Ishikawa (cell line): Measurements from ENCODE around the gene LPAR1.

ENCODE experiments used
- CEBPB ChIP-seq: IDR thresholded peaks from 2 replicates; pipeline ENCODE4 v1.6.1; 2012
- CREB1 ChIP-seq: IDR thresholded peaks from 2 replicates; pipeline ENCODE4 v1.6.1; 2012; ENCODE audit warnings: low read depth
- EGR1 ChIP-seq: IDR thresholded peaks from 2 replicates; pipeline ENCODE4 v1.6.1; 2012
- EP300 ChIP-seq: IDR thresholded peaks from 2 replicates; pipeline ENCODE4 v1.6.1; 2012; ENCODE audit warnings: borderline replicate concordance
- FOXM1 ChIP-seq: IDR thresholded peaks from 2 replicates; pipeline ENCODE4 v1.6.1; 2012; ENCODE audit warnings: low read depth, borderline replicate concordance
- NFIC ChIP-seq: IDR thresholded peaks from 2 replicates; pipeline ENCODE4 v1.6.1; 2012
- RAD21 ChIP-seq: IDR thresholded peaks from 2 replicates; pipeline ENCODE4 v1.6.1; 2012; ENCODE audit warnings: low read depth
- TAF1 ChIP-seq: IDR thresholded peaks from 2 replicates; pipeline ENCODE4 v1.6.1; 2012; ENCODE audit warnings: low read depth, mild to moderate bottlenecking
- TCF12 ChIP-seq: IDR thresholded peaks from 2 replicates; pipeline ENCODE4 v1.6.1; 2012; ENCODE audit warnings: low read depth
- TEAD4 ChIP-seq: IDR thresholded peaks from 2 replicates; pipeline ENCODE4 v1.6.1; 2012
- YY1 ChIP-seq: IDR thresholded peaks from 2 replicates; pipeline ENCODE4 v1.6.1; 2012; ENCODE audit warnings: low read depth
- ZBTB7A ChIP-seq: IDR thresholded peaks from 2 replicates; pipeline ENCODE4 v1.6.1; 2012; ENCODE audit warnings: low read depth
- TF ChIP-seq, protein P1 (sequence below): IDR thresholded peaks from 2 replicates; pipeline ENCODE4 v1.6.1; 2012
- TF ChIP-seq, protein P2 (sequence below): IDR thresholded peaks from 2 replicates; pipeline ENCODE4 v1.6.1; 2012
- TF ChIP-seq, protein P3 (sequence below): IDR thresholded peaks from 2 replicates; pipeline ENCODE4 v1.6.1; 2012; ENCODE audit warnings: low read depth, mild to moderate bottlenecking

LPAR1 gene

DNA sequence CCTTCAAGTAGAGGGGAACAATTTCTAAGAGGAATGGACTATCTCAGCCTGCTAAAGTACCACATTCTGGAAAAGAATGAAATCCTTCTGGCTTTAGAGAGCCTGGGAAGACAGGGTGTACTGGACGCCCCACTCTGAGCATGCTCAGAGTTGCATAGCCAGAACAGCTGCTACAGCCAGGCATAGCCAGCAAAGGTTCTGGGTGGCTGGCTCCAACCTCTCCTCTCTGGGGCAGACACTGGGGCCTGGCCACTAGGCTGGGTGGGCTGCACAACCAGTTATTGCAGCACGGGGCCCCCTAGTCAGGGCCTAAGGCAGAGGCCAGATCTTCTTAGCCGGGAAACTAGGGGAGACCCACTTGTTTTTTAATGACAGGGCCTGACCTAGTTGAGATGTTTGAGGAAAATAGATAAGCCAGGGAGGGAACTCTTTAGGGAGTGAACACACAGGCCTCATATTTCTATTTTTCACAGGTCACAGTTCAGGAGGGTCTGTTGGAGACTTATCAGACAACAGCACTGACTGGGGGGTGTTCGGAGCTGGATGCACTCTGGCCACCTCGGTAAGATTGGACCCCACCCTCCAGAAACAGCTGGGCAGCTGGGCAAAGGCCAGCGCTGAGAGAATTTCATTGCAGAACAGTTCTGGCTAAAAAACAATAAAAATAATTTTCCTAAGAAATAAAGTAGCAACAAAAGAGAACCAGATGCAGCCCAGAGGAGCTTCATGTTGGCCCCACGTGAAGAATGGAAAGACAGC, 142.9 kb downstream of the LPAR1 start:
- TF ChIP-seq EP300 (no peak), CREB1 (no peak), RAD21 (no peak), TEAD4 (no peak), TAF1 (no peak), YY1 (no peak)
- TF ChIP-seq, protein P1, sequence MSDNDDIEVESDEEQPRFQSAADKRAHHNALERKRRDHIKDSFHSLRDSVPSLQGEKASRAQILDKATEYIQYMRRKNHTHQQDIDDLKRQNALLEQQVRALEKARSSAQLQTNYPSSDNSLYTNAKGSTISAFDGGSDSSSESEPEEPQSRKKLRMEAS, result no peak

DNA sequence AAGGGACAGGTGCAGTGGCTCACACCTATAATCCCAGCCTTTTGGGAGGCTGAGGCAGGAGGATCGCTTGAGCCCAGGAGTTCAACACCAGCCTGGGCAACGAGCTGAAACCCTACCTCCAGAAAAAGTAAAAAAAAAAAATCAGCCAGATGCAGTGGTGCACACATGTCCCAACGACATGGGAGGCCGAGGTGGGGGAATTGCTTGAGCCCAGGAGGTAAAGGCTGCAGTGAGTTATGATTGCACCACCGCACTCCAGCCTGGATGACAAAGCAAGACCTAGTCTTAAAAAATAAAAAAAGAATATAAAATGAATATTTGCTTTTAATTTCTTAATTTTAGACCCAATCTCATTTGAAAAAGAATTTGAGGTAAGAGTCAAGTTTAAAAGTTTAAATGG, 143.5 kb downstream of the LPAR1 start:
- TF ChIP-seq TEAD4 (no peak), EP300 (no peak), TAF1 (no peak), YY1 (no peak), CREB1 (no peak), EGR1 (no peak), CEBPB (no peak)
- TF ChIP-seq, protein P2, sequence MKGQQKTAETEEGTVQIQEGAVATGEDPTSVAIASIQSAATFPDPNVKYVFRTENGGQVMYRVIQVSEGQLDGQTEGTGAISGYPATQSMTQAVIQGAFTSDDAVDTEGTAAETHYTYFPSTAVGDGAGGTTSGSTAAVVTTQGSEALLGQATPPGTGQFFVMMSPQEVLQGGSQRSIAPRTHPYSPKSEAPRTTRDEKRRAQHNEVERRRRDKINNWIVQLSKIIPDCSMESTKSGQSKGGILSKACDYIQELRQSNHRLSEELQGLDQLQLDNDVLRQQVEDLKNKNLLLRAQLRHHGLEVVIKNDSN, result no peak
- TF ChIP-seq, protein P3, sequence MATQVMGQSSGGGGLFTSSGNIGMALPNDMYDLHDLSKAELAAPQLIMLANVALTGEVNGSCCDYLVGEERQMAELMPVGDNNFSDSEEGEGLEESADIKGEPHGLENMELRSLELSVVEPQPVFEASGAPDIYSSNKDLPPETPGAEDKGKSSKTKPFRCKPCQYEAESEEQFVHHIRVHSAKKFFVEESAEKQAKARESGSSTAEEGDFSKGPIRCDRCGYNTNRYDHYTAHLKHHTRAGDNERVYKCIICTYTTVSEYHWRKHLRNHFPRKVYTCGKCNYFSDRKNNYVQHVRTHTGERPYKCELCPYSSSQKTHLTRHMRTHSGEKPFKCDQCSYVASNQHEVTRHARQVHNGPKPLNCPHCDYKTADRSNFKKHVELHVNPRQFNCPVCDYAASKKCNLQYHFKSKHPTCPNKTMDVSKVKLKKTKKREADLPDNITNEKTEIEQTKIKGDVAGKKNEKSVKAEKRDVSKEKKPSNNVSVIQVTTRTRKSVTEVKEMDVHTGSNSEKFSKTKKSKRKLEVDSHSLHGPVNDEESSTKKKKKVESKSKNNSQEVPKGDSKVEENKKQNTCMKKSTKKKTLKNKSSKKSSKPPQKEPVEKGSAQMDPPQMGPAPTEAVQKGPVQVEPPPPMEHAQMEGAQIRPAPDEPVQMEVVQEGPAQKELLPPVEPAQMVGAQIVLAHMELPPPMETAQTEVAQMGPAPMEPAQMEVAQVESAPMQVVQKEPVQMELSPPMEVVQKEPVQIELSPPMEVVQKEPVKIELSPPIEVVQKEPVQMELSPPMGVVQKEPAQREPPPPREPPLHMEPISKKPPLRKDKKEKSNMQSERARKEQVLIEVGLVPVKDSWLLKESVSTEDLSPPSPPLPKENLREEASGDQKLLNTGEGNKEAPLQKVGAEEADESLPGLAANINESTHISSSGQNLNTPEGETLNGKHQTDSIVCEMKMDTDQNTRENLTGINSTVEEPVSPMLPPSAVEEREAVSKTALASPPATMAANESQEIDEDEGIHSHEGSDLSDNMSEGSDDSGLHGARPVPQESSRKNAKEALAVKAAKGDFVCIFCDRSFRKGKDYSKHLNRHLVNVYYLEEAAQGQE, result no peak

DNA sequence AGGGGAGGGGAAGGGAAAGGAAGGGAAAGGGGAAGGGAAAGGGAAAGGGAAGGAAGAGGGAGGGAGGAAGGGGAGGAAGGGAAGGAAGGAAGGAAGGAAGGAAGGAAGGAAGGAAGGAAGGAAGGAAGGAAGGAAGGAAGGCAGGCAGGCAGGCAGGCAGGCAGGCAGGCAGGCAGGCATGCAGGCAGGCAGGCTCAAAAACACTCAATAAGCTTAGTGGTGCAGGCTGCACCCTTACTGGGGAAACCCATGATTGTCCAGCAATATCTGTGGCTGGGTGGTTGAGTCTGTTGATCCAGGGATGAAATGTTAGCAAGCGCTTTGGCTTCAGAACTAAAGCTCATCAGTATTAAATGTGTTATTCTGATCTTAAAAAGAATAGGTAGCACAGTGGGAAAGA, 145.6 kb downstream of the LPAR1 start:
- TF ChIP-seq, protein P1, result no peak
- no peak for TF ChIP-seq YY1
- no peak for TF ChIP-seq TCF12
- no peak for TF ChIP-seq RAD21
- TF ChIP-seq FOXM1, result no peak
- TF ChIP-seq, protein P3, result no peak
- TF ChIP-seq TAF1, result no peak
- TF ChIP-seq, protein P2, result no peak
- TF ChIP-seq NFIC, result no peak
- no peak for TF ChIP-seq ZBTB7A
- no peak for TF ChIP-seq TEAD4

DNA sequence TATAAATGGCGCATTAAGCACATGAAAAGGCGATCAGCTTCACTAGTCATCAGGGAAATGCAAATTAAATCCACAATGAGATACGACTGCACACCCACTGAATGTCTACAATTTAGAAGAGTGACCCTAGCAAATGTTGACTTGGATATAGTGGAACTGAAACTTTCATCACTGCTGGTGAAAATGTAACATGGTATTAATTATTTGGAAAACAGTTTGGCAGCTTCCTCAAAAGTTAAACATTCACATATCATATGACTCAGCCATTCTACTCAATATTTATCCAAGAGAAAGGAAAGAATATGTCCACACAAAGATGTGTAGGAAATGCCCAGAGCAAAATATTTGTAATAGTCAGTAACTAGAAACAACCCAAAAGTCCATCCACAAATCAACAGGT, 146.5 kb downstream of the LPAR1 start:
- no peak for TF ChIP-seq NFIC
- no peak for TF ChIP-seq YY1
- TF ChIP-seq, protein P3, result no peak
- TF ChIP-seq EP300, result no peak
- TF ChIP-seq TCF12, result no peak
- no peak for TF ChIP-seq FOXM1
- TF ChIP-seq, protein P1, result no peak
- TF ChIP-seq CREB1, result no peak
- no peak for TF ChIP-seq TAF1
- TF ChIP-seq TEAD4, result no peak
